ENCODE data around the gene ROPN1L. TPM values are rescaled to one million over a fixed set of nuclear protein-coding genes. Genes with fewer than 3 reads are reported as not detected.

The ROPN1L gene
- total and polyA plus RNA-seq, 8 donors = 0.31 to 0.87 (median 0.73) TPM; not detected in 4

DNA sequence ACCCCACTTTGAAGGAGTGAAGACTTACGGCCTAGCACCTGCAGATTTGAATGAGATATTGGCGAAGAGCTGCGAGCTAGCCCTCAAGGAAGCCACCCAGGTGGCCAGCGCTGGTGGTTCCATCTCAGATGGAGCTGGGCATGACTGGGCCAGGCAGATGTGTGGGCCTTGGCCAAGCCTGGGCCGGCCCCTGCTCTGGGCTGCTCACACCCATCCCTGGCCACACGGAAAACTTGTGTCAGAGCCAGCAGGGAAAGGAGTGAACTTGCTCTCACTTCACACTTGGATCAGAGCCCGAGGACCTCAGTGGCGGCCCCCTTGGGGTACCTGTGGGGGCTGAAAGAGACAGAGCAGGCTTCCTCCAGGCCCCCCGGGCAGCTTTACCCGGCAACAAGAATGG is 44.2 kb downstream of the ROPN1L start:
- Histone ChIP-seq H3K4me3 (no peak overlapping the region), H3K9me3 (no peaks in the 10 kb centered on the region), H3K4me1 (peaks cover 16 to 42% (median 19%) of the 10 kb centered on the region in 4 donors), H3K27me3 (peaks cover 0 to 4% (median 0%) of the 10 kb centered on the region in 3 donors), H3K36me3 (no peaks in the 10 kb centered on the region), H3K27ac (peak overlapping the region in 2 of 5 donors; percentile 54 to 56)
- WGBS, 5 donors = 58 to 76% (median 67%) methylated on average over 10 of the region's 10 CpGs
- TF ChIP-seq POLR2A (IDR thresholded peaks at IDR 0.05) = no peak
- TF ChIP-seq POLR2AphosphoS5 (IDR thresholded peaks at IDR 0.05) = no peak
- no peak for TF ChIP-seq EP300 (IDR thresholded peaks at IDR 0.05)
- TF ChIP-seq, protein P1, sequence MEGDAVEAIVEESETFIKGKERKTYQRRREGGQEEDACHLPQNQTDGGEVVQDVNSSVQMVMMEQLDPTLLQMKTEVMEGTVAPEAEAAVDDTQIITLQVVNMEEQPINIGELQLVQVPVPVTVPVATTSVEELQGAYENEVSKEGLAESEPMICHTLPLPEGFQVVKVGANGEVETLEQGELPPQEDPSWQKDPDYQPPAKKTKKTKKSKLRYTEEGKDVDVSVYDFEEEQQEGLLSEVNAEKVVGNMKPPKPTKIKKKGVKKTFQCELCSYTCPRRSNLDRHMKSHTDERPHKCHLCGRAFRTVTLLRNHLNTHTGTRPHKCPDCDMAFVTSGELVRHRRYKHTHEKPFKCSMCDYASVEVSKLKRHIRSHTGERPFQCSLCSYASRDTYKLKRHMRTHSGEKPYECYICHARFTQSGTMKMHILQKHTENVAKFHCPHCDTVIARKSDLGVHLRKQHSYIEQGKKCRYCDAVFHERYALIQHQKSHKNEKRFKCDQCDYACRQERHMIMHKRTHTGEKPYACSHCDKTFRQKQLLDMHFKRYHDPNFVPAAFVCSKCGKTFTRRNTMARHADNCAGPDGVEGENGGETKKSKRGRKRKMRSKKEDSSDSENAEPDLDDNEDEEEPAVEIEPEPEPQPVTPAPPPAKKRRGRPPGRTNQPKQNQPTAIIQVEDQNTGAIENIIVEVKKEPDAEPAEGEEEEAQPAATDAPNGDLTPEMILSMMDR (IDR thresholded peaks at IDR 0.05) = no peak
- intact Hi-C loops (cut with DNase I; ENCODE audit: low total_unique reads) = no loop called here
- DNase-seq = peak in 1 of 2 donors; percentile 44

DNA sequence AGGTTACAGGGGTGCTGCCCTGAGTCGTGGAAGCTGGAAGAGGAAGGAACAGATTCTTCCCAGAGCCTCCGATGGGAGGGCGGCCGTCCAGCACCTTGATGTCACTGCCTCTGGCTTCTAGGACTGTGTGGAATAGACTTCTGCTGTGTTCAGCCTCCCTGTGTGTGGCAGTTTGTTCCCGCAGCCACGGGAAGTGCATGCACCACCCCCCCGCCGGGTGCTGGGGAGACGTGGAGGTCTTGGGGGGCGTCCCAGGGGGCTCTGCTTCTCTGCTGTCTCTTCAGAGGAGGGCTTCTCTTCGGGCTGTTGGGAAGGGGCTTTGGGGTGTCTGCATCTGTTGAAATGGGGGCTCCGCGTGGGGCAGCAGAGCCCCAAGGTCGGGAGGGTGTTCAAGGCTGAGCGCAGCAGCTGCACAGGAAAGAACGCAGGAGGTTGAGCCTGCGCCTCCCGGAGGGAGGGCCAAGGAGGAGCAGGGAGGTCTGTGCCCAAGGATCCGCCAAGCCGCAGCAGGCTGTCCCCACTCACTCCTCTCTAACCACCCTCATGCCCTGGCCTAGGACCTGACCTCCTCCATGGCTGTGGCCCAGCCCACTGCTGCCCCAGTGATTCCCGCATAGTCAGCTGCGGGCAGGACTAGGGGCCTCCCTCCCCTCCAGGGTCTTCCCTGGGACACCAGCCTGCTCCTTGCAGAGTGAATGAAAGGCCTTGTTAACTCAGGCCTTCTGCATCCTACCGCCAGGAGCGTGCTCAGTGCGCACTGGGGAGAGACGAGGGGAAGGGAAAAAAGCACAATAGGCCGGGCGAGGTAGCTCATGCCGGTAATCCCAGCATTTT is 45.0 kb downstream of the ROPN1L start:
- Histone ChIP-seq H3K4me3 (no peak overlapping the region), H3K4me1 (peaks cover 16 to 35% (median 19%) of the 10 kb centered on the region in 4 donors), H3K27me3 (peaks cover 0 to 4% (median 0%) of the 10 kb centered on the region in 3 donors), H3K27ac (peak overlapping the region in 1 of 5 donors; percentile 54), H3K9me3 (no peaks in the 10 kb centered on the region), H3K36me3 (no peaks in the 10 kb centered on the region)
- 90 to 95% (median 92%) methylated on average over 24 to 29 of the region's 29 CpGs for WGBS, 5 donors
- no peak for DNase-seq
- TF ChIP-seq POLR2A (IDR thresholded peaks at IDR 0.05) (no peak), POLR2AphosphoS5 (IDR thresholded peaks at IDR 0.05) (no peak), EP300 (IDR thresholded peaks at IDR 0.05) (no peak)
- intact Hi-C loops (cut with DNase I; ENCODE audit: low total_unique reads) = no loop called here

DNA sequence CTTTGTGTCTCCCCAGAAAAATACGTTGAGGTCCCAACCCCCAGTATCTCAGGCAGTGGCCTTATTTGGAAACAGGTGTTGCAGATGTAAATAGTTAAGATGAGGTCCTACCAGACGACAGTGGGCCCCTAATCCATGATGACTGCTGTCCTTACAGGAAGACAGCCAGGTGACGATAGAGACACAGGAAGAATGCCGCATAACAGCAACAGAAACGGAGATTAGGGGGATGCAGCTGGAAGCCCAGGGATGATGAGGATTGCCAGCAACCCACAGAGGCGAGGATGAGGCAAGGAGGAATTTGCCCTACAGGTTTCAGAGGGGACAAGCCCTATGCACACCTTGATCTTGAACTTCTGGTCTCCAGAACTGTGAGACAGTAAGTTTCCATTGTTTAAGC is 46.5 kb downstream of the ROPN1L start:
- TF ChIP-seq POLR2A (IDR thresholded peaks at IDR 0.05) (no peak), EP300 (IDR thresholded peaks at IDR 0.05) (no peak), POLR2AphosphoS5 (IDR thresholded peaks at IDR 0.05) (no peak)
- TF ChIP-seq, protein P1 (IDR thresholded peaks at IDR 0.05) = no peak
- peaks cover 16 to 35% (median 19%) of the 10 kb centered on the region in 4 donors for H3K4me1 ChIP-seq
- DNase-seq = no peak
- intact Hi-C loops (cut with DNase I; ENCODE audit: low total_unique reads) = no loop called here
- H3K27me3 ChIP-seq = no peaks in the 10 kb centered on the region
- H3K4me3 ChIP-seq = no peak overlapping the region
- no peaks in the 10 kb centered on the region for H3K9me3 ChIP-seq
- 71 to 79% (median 75%) methylated on average over 6 of the region's 6 CpGs for WGBS, 5 donors
- H3K36me3 ChIP-seq = no peaks in the 10 kb centered on the region
- no peak overlapping the region for H3K27ac ChIP-seq

DNA sequence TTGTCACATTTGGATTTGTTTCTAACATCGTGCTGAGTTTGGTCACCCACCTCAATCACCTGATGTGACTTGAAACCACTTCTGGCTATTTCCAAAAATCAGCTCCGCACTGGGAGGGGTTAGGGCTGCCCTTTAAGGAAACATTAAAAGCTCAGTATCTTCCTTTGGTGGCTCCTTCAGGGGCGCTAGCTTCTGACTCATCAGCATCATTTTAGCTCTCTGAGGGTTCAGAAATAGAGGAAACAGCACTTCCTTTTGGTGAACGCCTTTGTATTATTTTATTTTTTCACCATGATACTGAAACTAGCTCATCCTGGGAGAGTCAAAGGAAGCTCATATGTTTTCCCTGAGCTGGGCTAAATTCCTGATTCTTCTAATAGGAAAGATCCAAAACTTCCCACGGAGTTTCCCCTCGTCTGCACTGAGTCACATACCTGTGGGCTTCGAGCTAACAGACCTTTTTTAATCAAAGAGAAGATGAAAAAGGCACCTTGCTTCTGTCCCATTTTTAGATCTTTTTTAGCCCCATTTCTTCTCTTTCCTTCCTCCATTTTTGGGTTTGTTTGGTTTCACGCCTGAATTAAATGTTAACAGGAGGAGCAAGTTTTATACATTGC is 48.2 kb downstream of the ROPN1L start:
- DNase-seq = no peak
- Histone ChIP-seq H3K9me3 (peaks cover 4 to 16% (median 11%) of the 10 kb centered on the region in 4 donors), H3K4me1 (peaks cover 11 to 24% (median 13%) of the 10 kb centered on the region in 4 donors), H3K4me3 (no peak overlapping the region), H3K36me3 (no peaks in the 10 kb centered on the region), H3K27ac (no peak overlapping the region), H3K27me3 (no peaks in the 10 kb centered on the region)
- no peak for TF ChIP-seq EP300 (IDR thresholded peaks at IDR 0.05)
- TF ChIP-seq POLR2AphosphoS5 (IDR thresholded peaks at IDR 0.05) = no peak
- no peak for TF ChIP-seq POLR2A (IDR thresholded peaks at IDR 0.05)
- TF ChIP-seq, protein P1 (IDR thresholded peaks at IDR 0.05) = no peak
- intact Hi-C loops (cut with DNase I; ENCODE audit: low total_unique reads) = no loop called here
- 56 to 78% (median 65%) methylated on average over 8 of the region's 8 CpGs for WGBS, 5 donors
